ENCODE measurements around the gene RAB39A. TPM values are rescaled to one million over a fixed set of nuclear protein-coding genes. Genes with fewer than 3 reads are reported as not detected.
A peak's percentile ranks its signal among the peaks of the same experiment; 100 is the strongest.

Gene RAB39A
- total and polyA plus RNA-seq, 9 of the 15 experiments (the other 6 are each of a cell fraction or from before 2014, with no cell fraction given), result not detected

DNA sequence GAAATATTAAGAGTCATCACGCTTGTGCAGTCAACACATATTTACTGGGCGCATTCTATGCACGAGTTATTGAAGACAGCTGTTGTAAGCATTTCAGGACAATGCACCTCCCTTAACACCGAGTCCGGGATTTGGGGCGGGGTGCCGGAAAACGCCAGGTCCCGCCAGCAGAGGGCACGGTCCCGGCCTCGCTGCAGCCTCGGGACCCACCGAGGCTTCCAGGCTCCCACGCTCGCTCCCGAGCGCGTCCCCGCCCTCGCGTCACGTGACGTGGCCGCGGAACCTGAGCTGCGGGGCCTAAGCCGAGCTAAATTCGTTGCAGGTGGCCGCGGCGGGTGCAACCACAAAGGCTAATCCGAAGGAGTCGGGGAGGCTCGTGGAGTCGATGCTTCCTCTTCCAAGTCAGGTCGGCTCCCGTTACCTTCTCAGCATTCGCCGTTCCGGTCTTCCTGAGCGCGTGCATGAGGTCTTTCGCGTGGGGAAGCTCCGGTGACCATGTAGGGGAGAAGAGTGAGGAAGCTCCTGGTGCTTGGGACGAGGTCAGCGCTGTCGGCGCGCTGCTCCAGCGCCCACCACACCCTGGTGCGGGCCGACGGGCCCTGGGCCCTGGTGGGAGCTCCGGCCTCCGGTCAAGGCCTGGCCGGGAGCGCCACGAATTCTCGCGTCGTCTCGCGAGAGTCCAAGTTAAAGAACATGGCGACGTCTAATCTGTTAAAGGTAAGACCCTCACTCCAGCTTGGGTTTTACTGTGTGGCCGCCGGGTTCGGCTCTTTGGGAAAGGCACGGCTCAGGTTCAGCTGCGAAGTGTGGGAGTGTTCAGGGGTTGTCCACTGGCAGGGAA, 80.6 kb downstream of the RAB39A start, which contains the start of gene CUL5 (continued):
- peak; percentile 63; the same call in 1 of the 2 replicates for TF ChIP-seq ZNF830 (CRISPR knock-in tag; IDR thresholded peaks at IDR 0.05)
- TF ChIP-seq, protein P1, sequence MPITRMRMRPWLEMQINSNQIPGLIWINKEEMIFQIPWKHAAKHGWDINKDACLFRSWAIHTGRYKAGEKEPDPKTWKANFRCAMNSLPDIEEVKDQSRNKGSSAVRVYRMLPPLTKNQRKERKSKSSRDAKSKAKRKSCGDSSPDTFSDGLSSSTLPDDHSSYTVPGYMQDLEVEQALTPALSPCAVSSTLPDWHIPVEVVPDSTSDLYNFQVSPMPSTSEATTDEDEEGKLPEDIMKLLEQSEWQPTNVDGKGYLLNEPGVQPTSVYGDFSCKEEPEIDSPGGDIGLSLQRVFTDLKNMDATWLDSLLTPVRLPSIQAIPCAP (CRISPR knock-in tag; IDR thresholded peaks at IDR 0.05; ENCODE audit: borderline replicate concordance), result peak; percentile 93
- TF ChIP-seq UBTF (IDR thresholded peaks at IDR 0.05; ENCODE audit: borderline replicate concordance in 1 of 2, low read depth in 2 of 2, low read length in 2 of 2), result peak; percentile 57 to 72; a peak in 1 of 4 replicates
- no peak for TF ChIP-seq PTTG1 (tag; IDR thresholded peaks at IDR 0.05; ENCODE audit: low read depth)
- peak; percentile 90 for TF ChIP-seq NFRKB (IDR thresholded peaks at IDR 0.05; ENCODE audit: low read depth)
- peak; percentile 97 for TF ChIP-seq BRD4 (IDR thresholded peaks at IDR 0.05)
- TF ChIP-seq ETS1 (conservative IDR thresholded peaks at IDR 0.05; ENCODE audit: control insufficient read depth, low read depth, low read length), result no peak
- TF ChIP-seq, protein P2, sequence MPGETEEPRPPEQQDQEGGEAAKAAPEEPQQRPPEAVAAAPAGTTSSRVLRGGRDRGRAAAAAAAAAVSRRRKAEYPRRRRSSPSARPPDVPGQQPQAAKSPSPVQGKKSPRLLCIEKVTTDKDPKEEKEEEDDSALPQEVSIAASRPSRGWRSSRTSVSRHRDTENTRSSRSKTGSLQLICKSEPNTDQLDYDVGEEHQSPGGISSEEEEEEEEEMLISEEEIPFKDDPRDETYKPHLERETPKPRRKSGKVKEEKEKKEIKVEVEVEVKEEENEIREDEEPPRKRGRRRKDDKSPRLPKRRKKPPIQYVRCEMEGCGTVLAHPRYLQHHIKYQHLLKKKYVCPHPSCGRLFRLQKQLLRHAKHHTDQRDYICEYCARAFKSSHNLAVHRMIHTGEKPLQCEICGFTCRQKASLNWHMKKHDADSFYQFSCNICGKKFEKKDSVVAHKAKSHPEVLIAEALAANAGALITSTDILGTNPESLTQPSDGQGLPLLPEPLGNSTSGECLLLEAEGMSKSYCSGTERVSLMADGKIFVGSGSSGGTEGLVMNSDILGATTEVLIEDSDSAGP (CRISPR knock-in tag; IDR thresholded peaks at IDR 0.05), result peak; percentile 81; the same call in 1 of the 2 replicates
- TF ChIP-seq CEBPG (CRISPR knock-in tag; IDR thresholded peaks at IDR 0.05), result peak; percentile 33; the same call in 1 of the 2 replicates
- no peak for TF ChIP-seq CEBPG (tag; conservative IDR thresholded peaks at IDR 0.05 in 1 of 2, IDR thresholded peaks at IDR 0.05 in 1 of 2)
- TF ChIP-seq KDM1A (IDR thresholded peaks at IDR 0.05), result no peak
- peak; percentile 63; the same call in 1 of the 2 replicates for TF ChIP-seq ELF4 (CRISPR knock-in tag; IDR thresholded peaks at IDR 0.05)
- TF ChIP-seq HNRNPH1 (optimal IDR thresholded peaks at IDR 0.05; ENCODE audit: low read depth, low read length), result no peak
- no peak for TF ChIP-seq HDGF (IDR thresholded peaks at IDR 0.05)
- peak; percentile 44; the same call in 1 of the 2 replicates for TF ChIP-seq TCF3 (CRISPR knock-in tag; IDR thresholded peaks at IDR 0.05)
- TF ChIP-seq SAFB (IDR thresholded peaks at IDR 0.05; ENCODE audit: borderline replicate concordance, low read depth, low read length), result peak; percentile 82
